ENCODE data around the gene STRBP.

Gene STRBP

DNA sequence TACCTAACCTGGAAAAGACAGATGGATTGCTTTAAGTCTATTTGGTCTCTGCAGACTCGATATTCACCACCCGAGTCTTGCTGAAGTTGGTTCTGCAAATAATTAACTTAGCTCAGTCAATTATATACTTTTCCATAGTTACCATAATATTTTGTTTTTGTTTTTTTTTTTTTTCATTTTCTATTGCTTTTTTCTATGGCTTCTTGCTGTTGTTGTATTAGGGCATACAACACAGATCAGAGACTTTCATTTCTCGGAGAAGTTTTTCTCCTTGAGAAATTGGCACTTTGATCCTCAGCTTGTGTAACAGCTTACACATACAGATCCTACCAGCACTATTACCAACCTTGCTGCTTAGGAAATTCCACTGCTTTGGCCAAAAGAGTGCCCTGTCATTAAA lies 146.9 kb downstream of the STRBP start:
- DNase-seq = no peak

DNA sequence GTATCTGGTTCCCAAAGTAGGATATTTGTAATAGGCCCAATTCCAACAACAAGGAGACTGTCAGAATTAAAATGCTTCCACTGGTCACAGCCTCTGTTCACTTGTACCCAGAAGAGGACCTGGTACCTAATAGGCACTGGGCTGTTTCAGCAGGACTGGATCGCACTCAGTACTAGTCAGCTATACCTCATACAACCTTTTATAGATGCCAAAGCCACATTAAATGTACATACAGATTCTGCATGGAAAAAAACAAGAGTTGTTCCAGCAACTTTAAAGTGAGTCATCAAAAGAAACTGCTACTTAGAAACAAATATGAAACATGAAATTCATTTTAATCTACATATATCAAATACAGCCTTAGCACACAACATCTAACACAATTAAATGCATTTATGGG lies 147.4 kb downstream of the STRBP start:
- DNase-seq = no peak

DNA sequence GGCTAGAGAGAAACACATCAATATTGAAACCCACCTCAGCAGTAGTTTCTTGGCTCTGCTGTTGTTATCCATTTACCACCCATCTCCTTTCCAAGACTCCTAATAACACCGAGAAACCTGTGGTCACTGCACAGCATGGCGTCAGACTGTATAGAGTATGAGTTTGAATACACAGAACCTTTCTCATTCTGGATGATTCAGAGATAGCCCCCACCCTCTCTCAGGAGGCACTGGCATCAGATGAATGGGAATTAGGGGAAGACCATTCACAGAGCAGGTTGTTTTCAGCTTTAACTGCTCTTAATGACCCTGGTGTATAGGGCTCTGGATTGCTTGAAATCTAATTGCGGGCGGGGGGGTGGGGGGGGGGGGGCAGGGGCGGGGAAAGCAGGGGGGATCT lies 148.3 kb downstream of the STRBP start:
- DNase-seq = no peak

GRCh38 chr9:123119566-123119965 lies 148.8 kb downstream of the STRBP start:
- DNase-seq = no peak

DNA sequence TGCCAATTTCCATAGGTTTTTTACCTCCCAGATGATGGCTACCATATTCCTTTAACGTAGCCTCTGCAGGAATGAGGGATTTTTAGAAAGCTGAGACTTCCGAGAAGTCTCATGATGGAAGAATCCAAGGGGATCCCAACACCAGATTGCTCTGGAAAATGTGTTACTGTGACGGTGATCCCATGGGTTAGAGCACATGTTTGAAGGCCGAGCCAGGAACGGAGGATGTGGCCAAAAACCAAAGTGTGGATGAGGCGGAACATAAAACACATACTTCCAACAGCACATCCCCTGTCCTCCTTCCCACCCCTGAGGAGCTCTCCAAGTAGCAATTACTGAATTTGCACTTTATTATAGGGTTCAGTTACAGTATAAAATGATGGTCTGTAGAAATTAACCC lies 152.3 kb downstream of the STRBP start:
- no peak for DNase-seq

- DNase-seq = no peak
Measured at GRCh38 chr9:123115146-123115913, 153.1 kb downstream of the STRBP start.

- DNase-seq = no peak
Measured at GRCh38 chr9:123113185-123113584, 155.2 kb downstream of the STRBP start.

GRCh38 chr9:123112015-123112975 lies 156.1 kb downstream of the STRBP start:
- DNase-seq = no peak

DNA sequence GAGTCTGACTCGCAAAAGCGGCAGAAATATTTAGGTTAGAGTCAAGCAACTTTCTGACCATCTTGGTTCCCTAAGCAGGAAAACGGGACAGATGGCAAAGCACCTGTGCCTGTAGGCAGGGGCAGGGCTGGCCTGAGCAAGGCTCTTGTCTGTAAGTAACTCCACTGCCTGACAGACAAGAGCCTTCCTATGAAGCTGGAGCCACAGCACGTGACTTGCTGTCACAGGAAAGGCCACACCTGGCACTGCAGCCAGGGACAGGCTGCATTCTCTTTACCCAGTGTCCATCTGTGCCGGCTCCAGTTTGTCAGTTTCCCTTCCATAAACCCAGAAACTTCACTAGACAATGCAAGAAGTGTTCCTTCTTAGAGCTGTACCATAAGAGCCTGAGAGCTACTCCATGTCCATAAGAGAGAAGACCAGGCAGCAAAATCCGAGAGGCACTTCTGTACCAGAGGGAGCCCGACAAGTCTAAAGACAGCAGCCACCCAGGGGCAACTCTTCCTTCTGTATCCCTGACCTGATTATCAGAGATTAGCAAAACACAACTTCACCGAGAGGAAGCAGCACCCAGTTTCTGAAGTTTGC lies 156.9 kb downstream of the STRBP start:
- DNase-seq = no peak

DNA sequence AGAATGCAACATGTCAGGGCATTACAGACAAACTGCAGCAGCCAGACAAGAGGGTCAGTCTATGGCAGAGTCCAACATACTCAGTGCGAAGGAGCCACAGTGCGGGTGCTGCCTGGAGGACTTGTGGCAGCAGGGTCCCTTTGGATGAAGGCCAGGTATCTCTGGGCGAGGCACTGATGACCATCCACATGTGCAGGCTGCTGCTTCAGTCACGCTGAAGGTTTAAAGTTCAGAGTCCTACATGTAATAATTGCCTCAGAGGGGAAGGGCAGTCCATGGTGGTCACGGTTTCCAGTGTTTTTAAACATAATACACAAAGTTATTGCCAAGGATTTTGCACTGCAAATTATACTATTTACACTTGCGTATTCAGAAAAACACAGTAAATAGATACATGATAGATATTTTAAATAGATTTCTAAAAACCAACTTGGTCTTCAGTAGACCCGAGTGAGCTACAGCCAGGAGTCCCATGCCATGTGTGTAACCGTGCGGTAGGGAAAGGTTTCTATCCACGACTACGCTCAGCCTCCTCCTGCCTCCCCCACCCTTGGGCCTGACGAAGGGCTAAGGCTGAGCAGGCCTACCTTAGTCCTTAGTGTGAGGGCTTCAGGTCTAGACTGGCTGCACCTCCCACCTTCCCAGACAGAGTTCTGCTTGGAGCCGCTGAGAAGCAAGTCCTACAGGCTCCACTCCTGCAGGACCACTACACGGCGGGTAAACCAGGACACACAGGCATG lies 158.7 kb downstream of the STRBP start:
- DNase-seq = no peak

DNA sequence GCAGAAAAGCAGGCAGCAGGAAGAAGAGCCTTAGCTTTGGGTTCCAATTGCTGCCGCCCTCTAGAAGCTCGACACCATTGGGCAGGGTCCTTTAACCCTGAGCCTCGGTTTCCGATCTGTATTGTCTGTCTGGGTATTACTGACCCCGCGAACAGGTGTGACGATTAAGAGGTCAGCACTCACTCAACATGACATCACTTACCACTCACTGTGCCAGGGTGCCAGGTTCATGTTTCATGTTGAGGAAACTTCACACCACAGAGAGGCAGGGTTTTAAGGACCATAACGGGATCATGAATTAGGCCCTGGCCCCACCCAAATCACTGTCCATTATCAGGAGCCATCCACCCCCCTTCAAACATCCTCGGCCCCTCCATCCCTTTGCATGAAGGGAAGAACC lies 159.4 kb downstream of the STRBP start:
- DNase-seq = no peak

GRCh38 chr9:123107639-123108285 lies 160.6 kb downstream of the STRBP start:
- no peak for DNase-seq

DNA sequence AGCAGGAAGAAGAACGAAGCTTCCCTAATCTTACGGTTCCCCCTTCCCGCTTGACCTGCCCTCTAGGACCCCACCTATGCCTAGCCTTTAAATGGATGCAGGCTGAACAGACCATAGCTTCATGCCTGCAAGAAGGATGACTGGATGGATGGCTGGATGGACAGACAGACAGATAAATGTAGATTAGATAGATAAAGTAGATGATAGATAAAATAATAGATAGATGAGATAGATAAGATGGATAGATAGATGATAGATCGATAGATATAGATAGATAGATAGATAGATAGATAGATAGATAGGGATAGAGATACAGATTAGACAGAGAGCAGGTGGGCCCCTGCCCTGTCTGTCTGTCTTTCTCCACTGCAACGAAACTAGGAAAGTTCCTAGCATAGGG lies 162.9 kb downstream of the STRBP start:
- DNase-seq = no peak

DNA sequence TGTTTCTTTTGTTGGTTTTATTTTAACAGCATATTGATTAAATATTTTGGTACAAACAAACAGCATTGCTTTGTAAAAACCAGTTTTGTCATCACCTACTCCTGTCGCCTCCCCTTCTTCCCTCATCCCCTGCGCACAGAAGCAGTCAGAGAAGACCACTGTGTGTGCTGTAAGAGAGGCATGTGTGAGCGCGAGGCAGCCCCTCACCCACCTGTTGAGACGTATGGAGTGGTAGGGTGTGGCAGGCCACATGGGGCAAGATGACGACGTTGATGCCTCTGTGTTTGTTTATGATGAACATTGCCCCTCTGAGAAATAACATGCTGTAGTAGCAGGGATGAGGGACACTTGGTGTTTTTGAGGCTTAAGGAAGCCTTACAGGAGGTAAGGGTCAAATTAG lies 163.6 kb downstream of the STRBP start:
- no peak for DNase-seq

DNA sequence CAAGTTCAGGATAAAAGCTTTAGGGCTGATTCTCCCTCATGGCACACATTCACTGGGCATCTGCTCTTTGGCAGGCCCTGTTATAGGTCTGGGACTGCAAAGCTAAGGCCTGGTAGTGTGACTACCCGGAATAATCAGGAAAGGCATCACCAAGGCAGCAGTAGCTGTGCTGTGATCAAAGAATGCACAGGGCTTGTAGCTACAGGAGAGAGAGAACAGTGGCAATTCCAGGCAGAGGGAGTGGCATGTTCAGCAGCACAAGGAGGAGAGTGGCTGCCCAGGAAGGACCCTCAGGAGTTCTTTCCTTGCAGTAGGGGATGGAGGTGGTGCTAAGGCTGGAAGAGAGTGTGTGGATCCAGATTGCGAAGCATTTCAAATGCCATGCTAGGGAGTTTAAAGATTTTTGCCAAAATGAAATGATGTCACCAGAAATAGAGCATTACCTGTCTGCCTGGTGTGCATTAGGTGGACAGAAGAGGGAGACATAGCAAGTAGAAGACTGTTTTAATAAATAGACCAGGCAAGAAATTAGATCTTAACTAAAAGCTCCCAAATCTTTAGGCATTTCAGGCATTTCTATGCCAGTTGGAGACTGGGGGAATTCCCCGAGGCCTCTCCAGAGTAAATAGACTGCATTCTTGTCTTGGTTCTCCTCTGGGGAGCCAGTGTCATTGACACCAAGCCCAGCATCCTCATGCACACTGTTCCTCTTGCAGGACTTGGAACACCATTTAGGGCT lies 165.8 kb downstream of the STRBP start:
- no peak for DNase-seq

DNA sequence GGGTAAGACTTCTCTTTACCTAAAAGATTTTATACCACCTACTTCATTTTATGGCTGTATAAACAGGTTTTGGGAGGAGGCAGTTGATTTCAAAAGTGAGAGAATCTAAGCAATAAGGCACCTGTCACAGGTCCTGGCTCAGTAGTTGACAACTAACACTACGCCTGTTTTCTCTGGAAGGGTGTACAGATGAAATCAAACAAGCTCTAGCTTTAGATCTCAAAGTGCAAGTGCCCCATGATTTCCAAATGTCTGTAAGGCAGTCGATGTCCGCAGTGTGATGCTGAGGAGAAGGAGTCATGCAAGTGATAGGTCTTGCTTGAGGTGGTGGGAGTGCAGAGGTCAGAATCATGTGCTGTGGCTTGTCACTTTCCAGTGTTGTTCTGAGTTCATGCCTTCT lies 168.8 kb downstream of the STRBP start:
- DNase-seq = no peak

DNA sequence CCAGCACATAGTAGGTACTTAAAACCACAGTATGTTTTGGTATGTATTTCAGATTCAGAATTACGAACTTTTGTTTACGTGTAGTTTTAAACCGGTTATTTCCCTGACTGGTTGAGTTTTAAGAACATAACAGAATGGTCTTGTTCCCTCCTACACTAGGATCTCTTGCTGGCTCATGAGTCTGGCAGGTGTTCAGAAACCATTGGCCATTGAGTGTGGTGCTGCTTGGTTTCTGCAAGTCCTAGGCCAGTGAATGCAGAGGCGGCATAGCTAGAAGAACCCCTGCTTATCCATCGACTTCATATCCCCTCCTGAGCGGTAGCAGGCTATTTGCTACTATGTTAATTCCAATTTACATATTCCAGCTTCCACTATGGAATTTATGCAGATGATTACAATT lies 169.3 kb downstream of the STRBP start:
- DNase-seq = no peak

- no peak for DNase-seq
Measured at GRCh38 chr9:123098096-123098459, 170.3 kb downstream of the STRBP start.

GRCh38 chr9:123097430-123098095 lies 170.8 kb downstream of the STRBP start:
- no peak for DNase-seq

- DNase-seq = no peak
Measured at GRCh38 chr9:123096987-123097386, 171.4 kb downstream of the STRBP start.

DNA sequence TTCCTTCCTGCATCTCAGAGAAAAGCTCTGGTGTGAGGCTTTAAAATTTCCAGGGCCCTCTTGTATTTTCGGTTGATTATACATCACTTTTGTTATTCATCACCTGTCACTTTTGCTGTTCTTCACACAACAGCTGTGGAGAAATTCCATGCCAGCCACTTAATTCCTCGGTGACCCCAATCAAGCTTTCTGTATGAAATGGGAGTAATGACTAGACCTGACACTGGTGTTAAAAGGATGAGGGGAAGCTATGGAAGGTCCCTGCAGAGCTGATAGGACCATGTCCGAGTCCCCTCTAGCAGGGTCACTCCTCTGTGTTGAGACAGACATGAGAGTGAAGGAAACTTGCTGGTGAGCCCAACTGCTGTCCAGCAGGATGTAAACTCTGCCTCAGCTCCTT lies 175.2 kb downstream of the STRBP start:
- no peak for DNase-seq

Data from stimulated activated CD4-positive, alpha-beta T cell treated with anti-CD3 and anti-CD28 coated beads, Interleukin-1b, Interleukin-23, amount 100 ng/mL, for 48 hours (primary cell).